GM23338 (cell line): ENCODE data around the gene GRWD1. TPM values are rescaled to one million over a fixed set of nuclear protein-coding genes. Genes with fewer than 3 reads are reported as not detected.

Experiments
- ATAC-seq: fragments of 200-7000 bp; cut with Tn5 transposase; 3 replicates; pipeline ENCODE4 v1.9.1; 2020
- DNase-seq: peaks from one replicate; pipeline ENCODE4 v3.0.0-alpha.2; 2015; ENCODE audit warnings: low spot score
- H2AFZ ChIP-seq: fragments of 200-600 bp; sonication (generic); 2 replicates; pipeline ENCODE4 v1.8.0; 2016; ENCODE audit warnings: antibody characterized with exemption, mild to moderate bottlenecking, moderate library complexity
- H3F3A ChIP-seq: fragments of 200-600 bp; sonication (generic); replicated peaks from 2 replicates; pipeline ENCODE4 v1.8.0; 2017; ENCODE audit warnings: antibody characterized with exemption, mixed run types, low read depth
- H3K27ac ChIP-seq: fragments of 200-600 bp; sonication (generic); 2 replicates; pipeline ENCODE4 v1.6.1; 2016; ENCODE audit warnings: low read depth
- H3K27me3 ChIP-seq: fragments of 200-600 bp; sonication (generic); 2 replicates; pipeline ENCODE4 v1.8.0; 2016; ENCODE audit warnings: mild to moderate bottlenecking, mixed run types, moderate library complexity; ENCODE audit not compliant: insufficient read depth
- H3K36me3 ChIP-seq: fragments of 200-600 bp; sonication (generic); 2 replicates; pipeline ENCODE4 v1.8.0; 2016; ENCODE audit warnings: mild to moderate bottlenecking; ENCODE audit not compliant: insufficient read depth
- H3K4me1 ChIP-seq: fragments of 200-600 bp; sonication (generic); 2 replicates; pipeline ENCODE4 v1.8.0; 2016; ENCODE audit warnings: mild to moderate bottlenecking, moderate library complexity; ENCODE audit not compliant: insufficient read depth
- H3K4me2 ChIP-seq: fragments of 200-600 bp; sonication (generic); 2 replicates; pipeline ENCODE4 v1.7.1; 2017; ENCODE audit warnings: mixed run types
- H3K4me3 ChIP-seq: fragments of 200-600 bp; sonication (generic); 2 replicates; pipeline ENCODE4 v1.6.1; 2016; ENCODE audit warnings: mixed run types
- H3K79me2 ChIP-seq: fragments of 200-600 bp; sonication (generic); replicated peaks from 2 replicates; pipeline ENCODE4 v1.8.0; 2017; ENCODE audit warnings: mild to moderate bottlenecking; ENCODE audit not compliant: insufficient read depth
- H3K9me2 ChIP-seq: fragments of 200-600 bp; sonication (generic); 2 replicates; pipeline ENCODE4 v1.8.0; 2017; ENCODE audit not compliant: insufficient read depth
- H4K20me1 ChIP-seq: fragments of 200-600 bp; sonication (generic); replicated peaks from 2 replicates; pipeline ENCODE4 v1.8.0; 2017; ENCODE audit warnings: mild to moderate bottlenecking; ENCODE audit not compliant: insufficient read depth
- H3K27ac Mint-ChIP-seq: 2 replicates; pipeline ENCODE4 v1.8.0; 2020; ENCODE audit warnings: inconsistent platforms, mild to moderate bottlenecking, moderate library complexity, mixed read lengths
- H3K27me3 Mint-ChIP-seq: 3 replicates; pipeline ENCODE4 v1.8.0; 2022; ENCODE audit warnings: low read depth, mild to moderate bottlenecking, moderate library complexity, mixed read lengths, inconsistent platforms; ENCODE audit not compliant: insufficient read depth, poor library complexity
- H3K36me3 Mint-ChIP-seq: 3 replicates; pipeline ENCODE4 v1.8.0; 2021; ENCODE audit warnings: low read depth, mild to moderate bottlenecking, inconsistent platforms, moderate library complexity, mixed read lengths
- H3K4me1 Mint-ChIP-seq: 3 replicates; pipeline ENCODE4 v1.8.0; 2020; ENCODE audit warnings: mild to moderate bottlenecking, inconsistent platforms, mixed read lengths
- H3K4me3 Mint-ChIP-seq: 3 replicates; pipeline ENCODE4 v1.8.0; 2021; ENCODE audit warnings: moderate library complexity, mild to moderate bottlenecking, inconsistent platforms, mixed read lengths
- H3K9me3 Mint-ChIP-seq: 3 replicates; pipeline ENCODE4 v1.8.0; 2020; ENCODE audit warnings: moderate library complexity, mild to moderate bottlenecking, inconsistent platforms, mixed read lengths
- CREB1 ChIP-seq: fragments of 250-450 bp; sonication (Bioruptor Pico); IDR thresholded peaks from 2 replicates; pipeline ENCODE4 v1.5.0; 2020; ENCODE audit warnings: low read depth, mild to moderate bottlenecking, moderate library complexity
- POLR2AphosphoS5 ChIP-seq: IDR thresholded peaks from 2 replicates; pipeline ENCODE4 v1.6.1; 2016; ENCODE audit warnings: antibody characterized with exemption, low read depth
- polyA plus RNA-seq: library from polyadenylated mRNA; unstranded; fragments of >200 nt; fragmentation: Nextera tagmentation; extraction: Ambion mirVana; gene quantifications from 2 replicates; pipeline ENCODE4 v1.2.1, GENCODE V29; 2016
- total RNA-seq: library from RNA; depleted of rRNA; stranded (reverse); fragments of >200 nt; shearing (Covaris generic); gene quantifications from 2 replicates; pipeline ENCODE4 v1.2.3, GENCODE V29; 2014
- TF ChIP-seq, protein P1 (sequence below): IDR thresholded peaks from 2 replicates; pipeline ENCODE4 v1.6.1; 2016; ENCODE audit warnings: antibody characterized with exemption
- TF ChIP-seq, protein P2 (sequence below): fragments of 250-450 bp; sonication (Bioruptor Pico); IDR thresholded peaks from 2 replicates; pipeline ENCODE4 v1.5.0; 2020; ENCODE audit warnings: mild to moderate bottlenecking, moderate library complexity

The GRWD1 gene
- total and polyA plus RNA-seq, 2 experiments from 2014 or later: 23.2 to 58.0 TPM

DNA sequence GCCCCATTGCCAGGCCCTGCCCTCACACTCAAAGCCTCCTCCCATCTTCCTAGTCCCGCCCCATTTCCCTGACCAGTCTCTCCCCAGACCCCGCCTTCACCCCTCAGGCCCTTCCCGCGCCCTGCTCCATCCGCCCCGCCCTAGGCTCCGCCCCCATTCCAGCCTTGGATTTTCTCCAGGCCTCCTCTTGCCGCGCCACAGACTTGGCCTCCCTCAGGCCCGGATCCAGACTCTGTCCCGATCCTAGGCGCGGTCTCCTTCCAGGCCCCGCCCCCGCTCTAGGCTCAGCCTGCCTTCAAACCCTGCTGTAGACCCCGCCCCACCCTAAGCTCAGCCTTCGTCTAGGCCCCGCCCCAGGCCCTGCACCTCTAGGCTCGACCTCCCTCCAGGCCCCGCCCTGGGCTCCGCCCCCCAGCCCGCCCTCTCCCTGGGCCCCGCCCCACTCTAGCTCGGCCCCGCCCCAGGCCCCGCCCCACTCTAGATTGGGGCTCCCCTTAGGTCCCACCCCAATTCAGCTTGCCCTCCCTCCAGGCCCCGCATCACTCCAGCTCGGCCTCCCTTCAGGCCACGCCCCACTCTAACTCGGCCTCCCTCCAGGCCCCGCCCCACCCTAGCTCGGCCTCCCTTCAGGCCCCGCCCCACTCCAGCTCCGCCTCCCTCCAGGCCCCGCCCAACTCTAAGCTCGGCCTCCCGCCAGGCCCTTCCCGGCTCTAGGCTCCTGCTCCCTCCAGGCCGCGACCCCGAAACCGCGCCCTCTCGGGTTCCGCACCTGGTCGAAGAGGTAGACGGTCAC, 47.3 kb downstream of the GRWD1 start:
- ATAC-seq (peak; percentile 27), DNase-seq (peak; percentile 100)
- Mint-ChIP-seq H3K36me3 (peaks cover 3% of the 10 kb centered on the region; the same call in 2 of the 3 replicates), H3K27ac (peak overlapping the region; percentile 95), H3K4me3 (peak overlapping the region; percentile 75), H3K9me3 (no peaks in the 10 kb centered on the region; the same call in 1 of the 3 replicates), H3K4me1 (peaks cover 21% of the 10 kb centered on the region), H3K27me3 (peaks cover 24% of the 10 kb centered on the region)
- peak overlapping the region; percentile 90; the same call in 1 of the 2 replicates for H3K27ac ChIP-seq
- H3K9me2 ChIP-seq: no peaks in the 10 kb centered on the region
- peak overlapping the region; percentile 90 for H3K4me2 ChIP-seq
- no peak overlapping the region for H2AFZ ChIP-seq
- H3K4me3 ChIP-seq: peak overlapping the region; percentile 76
- TF ChIP-seq CREB1 (CRISPR knock-in tag): no peak; the same call in 1 of the 2 replicates
- peak; percentile 88 for TF ChIP-seq POLR2AphosphoS5
- peaks cover 6% of the 10 kb centered on the region; the same call in 1 of the 2 replicates for H4K20me1 ChIP-seq
- H3K4me1 ChIP-seq: peaks cover 23% of the 10 kb centered on the region
- H3F3A ChIP-seq: peaks cover 31% of the 10 kb centered on the region
- no peaks in the 10 kb centered on the region for H3K79me2 ChIP-seq
- H3K36me3 ChIP-seq: no peaks in the 10 kb centered on the region
- 0 out of 2 replicates have a peak, but pooled peaks cover 2% of the 10 kb centered on the region for H3K27me3 ChIP-seq

DNA sequence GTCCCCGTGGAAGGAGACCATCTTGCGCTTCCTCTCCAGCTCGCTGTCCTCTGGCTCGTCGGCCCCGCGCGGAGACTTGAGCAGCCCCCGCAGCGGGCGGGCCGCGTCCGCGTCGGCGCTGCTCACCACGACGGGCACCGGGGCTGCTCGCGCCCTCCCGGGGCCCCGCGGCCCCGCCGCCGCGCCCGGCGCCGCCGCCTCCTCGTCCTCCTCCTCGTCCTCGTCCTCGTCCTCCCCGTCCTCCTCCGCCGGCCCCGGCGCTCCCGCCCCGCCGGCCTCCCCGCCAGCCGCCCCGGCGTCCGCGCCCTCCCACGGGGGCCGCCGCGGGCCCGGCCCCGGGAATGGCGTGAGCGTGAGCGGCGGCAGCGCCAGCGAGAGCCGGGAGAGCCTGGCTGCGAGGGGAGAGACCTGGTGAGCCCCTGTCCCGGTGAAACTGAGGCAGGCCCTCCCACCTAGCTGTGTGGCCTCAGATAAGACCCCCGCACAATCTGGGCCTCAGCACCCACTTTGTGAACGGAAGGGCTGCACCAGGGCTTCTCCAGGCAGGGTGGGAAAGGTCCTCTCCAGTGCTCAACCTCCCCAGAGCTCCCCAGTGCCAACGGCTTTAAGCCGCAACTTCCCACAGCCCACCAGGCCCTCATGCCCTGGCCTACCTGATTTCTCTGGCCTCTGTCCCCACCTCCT, 48.1 kb downstream of the GRWD1 start:
- H3K27ac Mint-ChIP-seq: no peak overlapping the region
- no peaks in the 10 kb centered on the region for H3K36me3 ChIP-seq
- peak overlapping the region; percentile 62 for H3K4me3 ChIP-seq
- H3K4me1 Mint-ChIP-seq: peaks cover 21% of the 10 kb centered on the region
- H3K4me3 Mint-ChIP-seq: peak overlapping the region; percentile 76
- H3K27me3 ChIP-seq: 0 out of 2 replicates have a peak, but pooled peaks cover 2% of the 10 kb centered on the region
- peaks cover 31% of the 10 kb centered on the region for H3F3A ChIP-seq
- ATAC-seq (no peak), DNase-seq (peak; percentile 15)
- peak overlapping the region; percentile 82 for H3K4me2 ChIP-seq
- H3K79me2 ChIP-seq: no peaks in the 10 kb centered on the region
- TF ChIP-seq, protein P1, sequence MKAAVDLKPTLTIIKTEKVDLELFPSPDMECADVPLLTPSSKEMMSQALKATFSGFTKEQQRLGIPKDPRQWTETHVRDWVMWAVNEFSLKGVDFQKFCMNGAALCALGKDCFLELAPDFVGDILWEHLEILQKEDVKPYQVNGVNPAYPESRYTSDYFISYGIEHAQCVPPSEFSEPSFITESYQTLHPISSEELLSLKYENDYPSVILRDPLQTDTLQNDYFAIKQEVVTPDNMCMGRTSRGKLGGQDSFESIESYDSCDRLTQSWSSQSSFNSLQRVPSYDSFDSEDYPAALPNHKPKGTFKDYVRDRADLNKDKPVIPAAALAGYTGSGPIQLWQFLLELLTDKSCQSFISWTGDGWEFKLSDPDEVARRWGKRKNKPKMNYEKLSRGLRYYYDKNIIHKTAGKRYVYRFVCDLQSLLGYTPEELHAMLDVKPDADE: no peak
- peak; percentile 38; the same call in 1 of the 2 replicates for TF ChIP-seq POLR2AphosphoS5
- H3K9me3 Mint-ChIP-seq: no peaks in the 10 kb centered on the region; the same call in 2 of the 3 replicates
- H3K36me3 Mint-ChIP-seq: no peaks in the 10 kb centered on the region; the same call in 2 of the 3 replicates
- H4K20me1 ChIP-seq: peaks cover 5% of the 10 kb centered on the region; the same call in 1 of the 2 replicates
- peaks cover 23% of the 10 kb centered on the region for H3K4me1 ChIP-seq
- H3K9me2 ChIP-seq: no peaks in the 10 kb centered on the region
- peaks cover 20% of the 10 kb centered on the region for H3K27me3 Mint-ChIP-seq
- no peak overlapping the region for H3K27ac ChIP-seq
- no peak overlapping the region for H2AFZ ChIP-seq

DNA sequence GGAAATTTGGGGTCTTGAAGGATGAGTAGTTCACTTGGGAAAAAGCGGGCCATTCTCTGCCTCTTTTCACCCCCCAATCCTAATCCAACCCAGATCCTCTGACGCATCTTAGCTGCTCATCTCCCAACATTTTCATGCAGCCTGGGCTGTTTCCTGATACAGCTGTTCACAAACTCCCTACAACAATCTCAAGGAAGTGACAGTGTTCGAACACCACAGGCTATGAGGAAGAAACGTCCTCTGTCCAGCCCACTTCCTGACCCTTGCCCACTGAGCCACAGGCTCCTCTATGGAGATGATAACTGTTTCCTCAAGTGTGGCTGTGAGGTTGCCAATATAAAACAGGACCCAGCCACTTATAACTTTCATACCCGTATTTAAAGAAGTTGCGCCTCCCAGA, 49.6 kb downstream of the GRWD1 start:
- H3K27me3 ChIP-seq: 0 out of 2 replicates have a peak, but pooled peaks cover 2% of the 10 kb centered on the region
- H3F3A ChIP-seq: peaks cover 27% of the 10 kb centered on the region
- peaks cover 19% of the 10 kb centered on the region for H3K4me1 ChIP-seq
- no peak overlapping the region for H3K4me2 ChIP-seq
- ATAC-seq (no peak), DNase-seq (no peak)
- Mint-ChIP-seq H3K27ac (no peak overlapping the region), H3K4me1 (peaks cover 27% of the 10 kb centered on the region), H3K36me3 (no peaks in the 10 kb centered on the region; the same call in 1 of the 3 replicates), H3K9me3 (no peaks in the 10 kb centered on the region; the same call in 2 of the 3 replicates), H3K27me3 (peaks cover 18% of the 10 kb centered on the region), H3K4me3 (peak overlapping the region; percentile 19; the same call in 2 of the 3 replicates)
- no peaks in the 10 kb centered on the region for H3K9me2 ChIP-seq
- TF ChIP-seq, protein P2, sequence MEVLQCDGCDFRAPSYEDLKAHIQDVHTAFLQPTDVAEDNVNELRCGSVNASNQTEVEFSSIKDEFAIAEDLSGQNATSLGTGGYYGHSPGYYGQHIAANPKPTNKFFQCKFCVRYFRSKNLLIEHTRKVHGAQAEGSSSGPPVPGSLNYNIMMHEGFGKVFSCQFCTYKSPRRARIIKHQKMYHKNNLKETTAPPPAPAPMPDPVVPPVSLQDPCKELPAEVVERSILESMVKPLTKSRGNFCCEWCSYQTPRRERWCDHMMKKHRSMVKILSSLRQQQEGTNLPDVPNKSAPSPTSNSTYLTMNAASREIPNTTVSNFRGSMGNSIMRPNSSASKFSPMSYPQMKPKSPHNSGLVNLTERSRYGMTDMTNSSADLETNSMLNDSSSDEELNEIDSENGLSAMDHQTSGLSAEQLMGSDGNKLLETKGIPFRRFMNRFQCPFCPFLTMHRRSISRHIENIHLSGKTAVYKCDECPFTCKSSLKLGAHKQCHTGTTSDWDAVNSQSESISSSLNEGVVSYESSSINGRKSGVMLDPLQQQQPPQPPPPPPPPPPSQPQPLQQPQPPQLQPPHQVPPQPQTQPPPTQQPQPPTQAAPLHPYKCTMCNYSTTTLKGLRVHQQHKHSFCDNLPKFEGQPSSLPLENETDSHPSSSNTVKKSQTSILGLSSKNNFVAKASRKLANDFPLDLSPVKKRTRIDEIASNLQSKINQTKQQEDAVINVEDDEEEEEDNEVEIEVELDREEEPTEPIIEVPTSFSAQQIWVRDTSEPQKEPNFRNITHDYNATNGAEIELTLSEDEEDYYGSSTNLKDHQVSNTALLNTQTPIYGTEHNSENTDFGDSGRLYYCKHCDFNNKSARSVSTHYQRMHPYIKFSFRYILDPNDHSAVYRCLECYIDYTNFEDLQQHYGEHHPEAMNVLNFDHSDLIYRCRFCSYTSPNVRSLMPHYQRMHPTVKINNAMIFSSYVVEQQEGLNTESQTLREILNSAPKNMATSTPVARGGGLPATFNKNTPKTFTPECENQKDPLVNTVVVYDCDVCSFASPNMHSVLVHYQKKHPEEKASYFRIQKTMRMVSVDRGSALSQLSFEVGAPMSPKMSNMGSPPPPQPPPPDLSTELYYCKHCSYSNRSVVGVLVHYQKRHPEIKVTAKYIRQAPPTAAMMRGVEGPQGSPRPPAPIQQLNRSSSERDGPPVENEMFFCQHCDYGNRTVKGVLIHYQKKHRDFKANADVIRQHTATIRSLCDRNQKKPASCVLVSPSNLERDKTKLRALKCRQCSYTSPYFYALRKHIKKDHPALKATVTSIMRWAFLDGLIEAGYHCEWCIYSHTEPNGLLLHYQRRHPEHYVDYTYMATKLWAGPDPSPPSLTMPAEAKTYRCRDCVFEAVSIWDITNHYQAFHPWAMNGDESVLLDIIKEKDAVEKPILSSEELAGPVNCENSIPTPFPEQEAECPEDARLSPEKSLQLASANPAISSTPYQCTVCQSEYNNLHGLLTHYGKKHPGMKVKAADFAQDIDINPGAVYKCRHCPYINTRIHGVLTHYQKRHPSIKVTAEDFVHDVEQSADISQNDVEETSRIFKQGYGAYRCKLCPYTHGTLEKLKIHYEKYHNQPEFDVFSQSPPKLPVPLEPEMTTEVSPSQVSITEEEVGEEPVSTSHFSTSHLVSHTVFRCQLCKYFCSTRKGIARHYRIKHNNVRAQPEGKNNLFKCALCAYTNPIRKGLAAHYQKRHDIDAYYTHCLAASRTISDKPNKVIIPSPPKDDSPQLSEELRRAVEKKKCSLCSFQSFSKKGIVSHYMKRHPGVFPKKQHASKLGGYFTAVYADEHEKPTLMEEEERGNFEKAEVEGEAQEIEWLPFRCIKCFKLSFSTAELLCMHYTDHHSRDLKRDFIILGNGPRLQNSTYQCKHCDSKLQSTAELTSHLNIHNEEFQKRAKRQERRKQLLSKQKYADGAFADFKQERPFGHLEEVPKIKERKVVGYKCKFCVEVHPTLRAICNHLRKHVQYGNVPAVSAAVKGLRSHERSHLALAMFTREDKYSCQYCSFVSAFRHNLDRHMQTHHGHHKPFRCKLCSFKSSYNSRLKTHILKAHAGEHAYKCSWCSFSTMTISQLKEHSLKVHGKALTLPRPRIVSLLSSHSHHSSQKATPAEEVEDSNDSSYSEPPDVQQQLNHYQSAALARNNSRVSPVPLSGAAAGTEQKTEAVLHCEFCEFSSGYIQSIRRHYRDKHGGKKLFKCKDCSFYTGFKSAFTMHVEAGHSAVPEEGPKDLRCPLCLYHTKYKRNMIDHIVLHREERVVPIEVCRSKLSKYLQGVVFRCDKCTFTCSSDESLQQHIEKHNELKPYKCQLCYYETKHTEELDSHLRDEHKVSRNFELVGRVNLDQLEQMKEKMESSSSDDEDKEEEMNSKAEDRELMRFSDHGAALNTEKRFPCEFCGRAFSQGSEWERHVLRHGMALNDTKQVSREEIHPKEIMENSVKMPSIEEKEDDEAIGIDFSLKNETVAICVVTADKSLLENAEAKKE (CRISPR knock-in tag): no peak
- H4K20me1 ChIP-seq: no peaks in the 10 kb centered on the region; the same call in 1 of the 2 replicates
- H3K27ac ChIP-seq: no peak overlapping the region
- no peak overlapping the region for H2AFZ ChIP-seq
- no peaks in the 10 kb centered on the region for H3K79me2 ChIP-seq
- no peaks in the 10 kb centered on the region for H3K36me3 ChIP-seq
- H3K4me3 ChIP-seq: no peak overlapping the region
